Measurements from ENCODE around the gene PHYKPL. TPM values are rescaled to one million over a fixed set of nuclear protein-coding genes. Genes with fewer than 3 reads are reported as not detected.
"Not testable (repeated sequence)": the region's sequence is repeated elsewhere in the genome, so short reads cannot be mapped to it uniquely, and the experiment has no call there.

Gene PHYKPL
- total RNA-seq, 1 donor from 2014 or later: 26.8 TPM

DNA sequence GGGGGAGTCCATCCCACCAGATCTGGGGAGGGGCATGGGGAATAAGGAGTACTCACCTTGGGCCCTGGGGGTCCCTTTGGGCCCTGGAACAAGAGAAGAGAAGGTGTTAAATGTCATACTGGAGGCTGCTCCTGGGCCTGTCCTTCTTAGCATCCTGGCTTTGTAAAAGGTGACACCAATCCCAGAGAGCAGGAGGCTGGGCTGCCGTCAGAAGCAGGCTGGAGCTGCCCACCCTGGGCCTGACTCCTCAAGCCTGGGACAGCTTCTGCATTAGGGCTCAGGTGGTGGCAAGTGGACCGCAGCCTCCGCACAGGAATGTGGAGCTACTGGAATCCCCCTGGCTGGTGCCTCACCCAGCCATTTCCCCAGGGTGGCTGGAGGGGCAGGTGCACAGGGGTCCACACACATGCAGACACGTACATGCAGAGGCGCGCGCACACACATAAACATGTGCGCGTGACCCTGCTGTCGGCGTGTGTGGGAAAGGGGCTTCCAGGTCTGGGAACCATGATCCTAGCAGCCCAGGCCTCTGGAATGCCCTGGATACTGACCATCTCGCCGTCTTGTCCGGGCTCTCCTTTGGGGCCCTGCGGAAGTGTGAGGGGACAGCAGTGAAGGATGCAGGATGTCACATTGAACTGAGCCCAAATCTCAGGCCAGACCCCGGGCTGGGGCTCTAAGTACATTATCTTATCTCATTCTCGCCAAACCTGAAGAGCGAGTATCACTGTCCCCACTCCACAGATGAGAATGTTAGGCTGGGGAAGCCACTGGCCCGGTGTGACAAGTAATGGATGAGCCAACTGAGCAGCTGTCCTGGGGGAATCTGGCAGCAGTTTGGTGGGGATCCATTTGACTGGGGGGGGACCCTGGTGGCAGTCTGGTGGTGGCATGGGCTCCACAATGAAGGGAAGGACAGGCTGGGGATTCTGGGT is 29.3 kb upstream of the PHYKPL start:
- ATAC-seq: no peak

- no peak for ATAC-seq
Observed at GRCh38 chr5:178259623-178260536, 27.3 kb upstream of the PHYKPL start.

DNA sequence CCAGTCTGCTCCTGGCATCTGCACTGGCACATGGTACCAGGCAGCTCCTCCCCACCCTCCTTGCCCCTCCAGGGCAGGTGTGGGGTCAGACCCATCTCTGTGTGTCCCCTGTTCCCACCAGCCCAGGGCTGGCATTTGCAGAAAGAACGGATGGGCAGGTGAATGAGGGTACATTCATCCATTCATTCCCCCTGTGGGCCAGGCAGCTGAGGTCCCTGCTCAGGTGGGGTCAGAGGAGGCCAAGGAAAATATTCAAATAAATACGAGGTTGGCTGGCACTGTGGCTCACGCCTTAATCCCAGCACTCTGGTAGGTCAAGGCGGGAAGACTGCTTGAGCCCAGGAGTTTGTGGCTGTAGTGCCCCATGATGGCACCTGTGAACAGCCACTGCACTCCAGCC is 25.0 kb upstream of the PHYKPL start:
- no peak for ATAC-seq

- peak; percentile 18 for ATAC-seq
Observed at GRCh38 chr5:178256746-178257145, 24.1 kb upstream of the PHYKPL start.

GRCh38 chr5:178253632-178254031 is 21.0 kb upstream of the PHYKPL start:
- ATAC-seq: not testable (repeated sequence)

- ATAC-seq: no peak
Observed at GRCh38 chr5:178252258-178252657, 19.7 kb upstream of the PHYKPL start.

DNA sequence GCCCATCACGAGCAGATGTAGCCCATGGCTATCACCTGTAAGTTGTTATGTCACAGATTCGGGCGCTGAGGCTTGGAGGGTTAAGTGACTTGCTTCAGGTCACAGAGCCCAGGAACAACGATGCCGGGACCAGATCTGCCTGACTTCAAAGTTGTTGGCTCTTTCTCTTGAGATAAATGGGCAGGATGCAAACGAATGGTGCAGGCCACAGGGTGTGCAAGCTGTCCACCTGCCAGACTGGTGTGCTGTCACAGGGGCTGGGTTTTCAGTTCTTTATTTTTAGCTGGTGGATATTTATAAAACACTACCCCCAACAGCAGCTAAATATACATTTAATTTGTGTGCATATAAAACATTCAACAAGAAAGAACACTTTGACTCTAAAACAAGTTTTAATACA is 17.7 kb upstream of the PHYKPL start:
- no peak for ATAC-seq

GRCh38 chr5:178249191-178249989 is 16.8 kb upstream of the PHYKPL start:
- ATAC-seq: peak; percentile 66

DNA sequence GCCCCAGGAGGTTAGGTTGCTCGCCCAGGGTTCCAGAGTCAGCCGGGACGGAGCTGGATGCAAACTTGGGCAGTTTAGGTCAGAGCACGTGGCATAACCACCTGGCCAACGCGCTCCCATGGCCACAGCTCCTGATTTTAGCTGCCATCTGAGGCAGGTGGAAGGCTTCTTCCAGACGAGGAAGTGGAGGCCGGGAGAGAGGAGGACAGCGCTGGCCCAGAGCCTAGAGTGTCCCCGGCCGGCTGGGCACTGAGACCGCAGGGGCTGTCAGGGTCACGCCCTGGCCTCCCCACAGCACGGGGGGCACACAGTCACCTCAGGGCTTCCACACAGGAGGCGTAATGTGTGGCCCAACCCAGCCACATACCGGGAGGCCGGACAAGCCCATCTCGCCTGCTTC is 16.1 kb upstream of the PHYKPL start:
- ATAC-seq: no peak

- ATAC-seq: no peak
Observed at GRCh38 chr5:178247481-178248456, 15.2 kb upstream of the PHYKPL start.

GRCh38 chr5:178246624-178247279 is 14.2 kb upstream of the PHYKPL start:
- ATAC-seq: no peak

- ATAC-seq: no peak
Observed at GRCh38 chr5:178245389-178245788, 12.8 kb upstream of the PHYKPL start.

DNA sequence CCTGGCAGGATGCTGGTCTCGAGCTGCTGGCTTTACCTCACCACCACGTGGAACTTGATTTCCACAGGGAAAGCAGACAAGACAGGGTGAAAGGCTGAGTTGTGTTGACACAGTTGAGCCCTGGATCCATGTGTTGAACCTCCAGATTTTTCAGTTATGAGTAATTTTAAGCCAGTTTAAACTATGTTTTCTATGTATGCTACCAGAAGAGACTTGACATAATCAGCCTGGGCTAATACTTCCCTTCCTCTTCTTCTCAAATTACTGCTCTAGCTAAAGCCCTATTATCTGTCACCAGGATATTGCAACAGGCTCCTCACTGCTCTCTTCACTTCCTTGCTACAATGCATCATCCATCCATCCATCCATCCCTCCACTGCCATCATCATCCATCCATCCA is 12.0 kb upstream of the PHYKPL start:
- ATAC-seq: no peak

GRCh38 chr5:178242416-178242815 is 9.8 kb upstream of the PHYKPL start:
- ATAC-seq: no peak

DNA sequence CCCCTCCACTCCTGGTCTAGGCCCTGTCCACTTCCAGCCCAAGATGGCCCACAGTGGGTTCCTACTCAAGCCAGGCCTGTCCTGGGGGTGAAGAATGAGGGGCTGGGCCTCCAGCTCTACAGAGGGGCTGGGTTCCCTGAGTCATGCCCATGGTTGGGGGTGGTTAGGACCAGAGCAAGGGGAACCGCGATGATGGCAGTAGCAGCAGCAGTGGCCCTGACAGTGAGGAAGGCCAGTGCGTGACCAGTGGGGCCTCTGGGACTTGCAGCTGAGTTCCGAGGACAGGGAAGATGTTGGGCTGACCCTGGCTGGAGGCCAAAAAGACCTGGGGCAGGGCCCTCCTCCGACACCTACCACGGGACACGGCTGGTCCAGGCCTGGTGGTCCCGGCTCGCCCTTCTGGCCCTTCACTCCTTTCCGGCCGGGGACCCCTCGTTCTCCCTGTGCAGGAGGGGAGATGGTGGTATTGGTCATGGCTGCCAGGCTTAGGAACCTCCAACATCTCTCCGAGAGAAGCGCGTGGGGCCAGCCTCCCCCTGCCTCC is 9.2 kb upstream of the PHYKPL start:
- ATAC-seq: no peak

- ATAC-seq: peak; percentile 29
Observed at GRCh38 chr5:178241231-178241663, 8.6 kb upstream of the PHYKPL start.

- ATAC-seq: no peak
Observed at GRCh38 chr5:178240766-178241165, 8.2 kb upstream of the PHYKPL start.

- no peak for ATAC-seq
Observed at GRCh38 chr5:178240341-178240741, 7.7 kb upstream of the PHYKPL start.

- ATAC-seq: not testable (repeated sequence)
Observed at GRCh38 chr5:178239626-178240301, 7.2 kb upstream of the PHYKPL start.
